Activated naive CD4-positive, alpha-beta T cell treated with anti-CD3 and anti-CD28 coated beads, Interleukin-2, amount 50 U/mL, for 24 hours (primary cell): ENCODE results near the gene NOC2L.
"Not testable (repeated sequence)": the region's sequence is repeated elsewhere in the genome, so short reads cannot be mapped to it uniquely, and the experiment has no call there.

Experiments used
- H3K27ac Mint-ChIP-seq: one replicate; pipeline ENCODE4 v1.8.0; 2021; ENCODE audit warnings: mild to moderate bottlenecking, mixed read lengths
- H3K27me3 Mint-ChIP-seq: one replicate; pipeline ENCODE4 v1.8.0; 2021; ENCODE audit warnings: mixed read lengths
- H3K36me3 Mint-ChIP-seq: one replicate; pipeline ENCODE4 v1.8.0; 2021; ENCODE audit warnings: mixed read lengths
- H3K4me1 Mint-ChIP-seq: one replicate; pipeline ENCODE4 v1.8.0; 2021; ENCODE audit warnings: mixed read lengths
- H3K4me3 Mint-ChIP-seq: one replicate; pipeline ENCODE4 v1.8.0; 2021; ENCODE audit warnings: mild to moderate bottlenecking, mixed read lengths
- H3K9me3 Mint-ChIP-seq: one replicate; pipeline ENCODE4 v1.8.0; 2021; ENCODE audit warnings: mixed read lengths

NOC2L gene

DNA sequence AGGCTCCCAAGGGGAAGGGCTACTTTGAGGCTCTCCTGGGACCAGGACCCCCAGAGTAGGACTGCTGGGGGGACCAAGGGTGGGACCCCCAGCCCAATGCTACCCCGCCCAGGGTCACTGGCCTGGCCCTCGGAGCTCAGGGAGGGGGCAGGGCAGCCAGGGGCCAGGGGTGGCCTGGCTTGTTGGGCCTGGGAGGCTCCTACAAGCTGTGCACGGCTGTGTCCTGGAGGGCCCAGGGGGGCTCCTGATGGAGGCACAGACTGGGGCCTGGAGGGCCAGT, 38.6 kb upstream of the NOC2L start:
- Mint-ChIP-seq H3K4me3 (no peak overlapping the region), H3K27me3 (peaks cover 4% of the 10 kb centered on the region), H3K27ac (no peak overlapping the region), H3K4me1 (peaks cover 9% of the 10 kb centered on the region), H3K36me3 (peaks cover under 1% of the 10 kb centered on the region), H3K9me3 (no peaks in the 10 kb centered on the region)

DNA sequence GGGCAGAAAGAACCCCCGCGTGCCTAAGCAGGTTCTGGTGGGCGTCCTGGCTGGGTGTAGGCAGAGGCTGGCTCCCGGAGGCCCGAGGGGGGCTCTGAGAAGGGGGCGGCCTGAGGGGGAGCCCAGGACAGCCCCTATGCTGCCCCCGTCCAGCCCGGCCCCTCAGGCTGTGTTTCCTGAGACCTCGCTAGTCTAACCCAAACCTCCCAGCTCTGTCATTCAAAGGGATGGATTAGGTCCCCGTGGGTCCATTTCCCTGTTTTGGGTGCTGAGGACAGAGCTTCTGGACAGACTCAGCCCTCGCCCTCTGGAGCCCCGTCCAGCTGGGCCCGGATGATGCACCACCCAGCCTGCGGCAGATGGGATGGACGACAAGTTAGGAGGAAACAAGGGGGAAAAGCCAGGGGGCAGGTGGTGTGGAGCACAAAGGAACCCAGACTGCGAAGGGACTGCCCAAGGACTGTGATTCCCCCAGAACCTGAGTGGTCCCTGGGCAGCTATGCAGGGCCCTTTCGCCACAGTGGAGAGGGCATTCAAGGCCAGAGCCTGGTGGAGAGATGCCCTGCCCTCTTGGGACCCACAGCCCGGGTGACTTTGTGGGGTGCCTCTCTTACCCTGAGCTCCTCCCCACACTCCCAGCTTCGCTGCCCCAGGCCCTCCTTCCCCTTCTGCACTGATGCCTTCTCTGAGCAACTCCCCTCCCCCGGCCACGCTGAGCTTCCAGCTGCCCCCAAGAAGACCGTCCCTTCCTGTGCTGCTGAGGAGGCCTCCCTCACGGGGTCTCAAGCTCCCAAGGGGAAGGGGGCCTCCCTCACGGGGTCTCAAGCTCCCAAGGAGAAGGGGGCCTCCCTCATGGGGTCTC, 38.0 kb upstream of the NOC2L start:
- peaks cover 13% of the 10 kb centered on the region for H3K4me1 Mint-ChIP-seq
- H3K27me3 Mint-ChIP-seq: peaks cover 4% of the 10 kb centered on the region
- no peak overlapping the region for H3K4me3 Mint-ChIP-seq
- no peaks in the 10 kb centered on the region for H3K9me3 Mint-ChIP-seq
- H3K27ac Mint-ChIP-seq: no peak overlapping the region
- peaks cover 2% of the 10 kb centered on the region for H3K36me3 Mint-ChIP-seq

DNA sequence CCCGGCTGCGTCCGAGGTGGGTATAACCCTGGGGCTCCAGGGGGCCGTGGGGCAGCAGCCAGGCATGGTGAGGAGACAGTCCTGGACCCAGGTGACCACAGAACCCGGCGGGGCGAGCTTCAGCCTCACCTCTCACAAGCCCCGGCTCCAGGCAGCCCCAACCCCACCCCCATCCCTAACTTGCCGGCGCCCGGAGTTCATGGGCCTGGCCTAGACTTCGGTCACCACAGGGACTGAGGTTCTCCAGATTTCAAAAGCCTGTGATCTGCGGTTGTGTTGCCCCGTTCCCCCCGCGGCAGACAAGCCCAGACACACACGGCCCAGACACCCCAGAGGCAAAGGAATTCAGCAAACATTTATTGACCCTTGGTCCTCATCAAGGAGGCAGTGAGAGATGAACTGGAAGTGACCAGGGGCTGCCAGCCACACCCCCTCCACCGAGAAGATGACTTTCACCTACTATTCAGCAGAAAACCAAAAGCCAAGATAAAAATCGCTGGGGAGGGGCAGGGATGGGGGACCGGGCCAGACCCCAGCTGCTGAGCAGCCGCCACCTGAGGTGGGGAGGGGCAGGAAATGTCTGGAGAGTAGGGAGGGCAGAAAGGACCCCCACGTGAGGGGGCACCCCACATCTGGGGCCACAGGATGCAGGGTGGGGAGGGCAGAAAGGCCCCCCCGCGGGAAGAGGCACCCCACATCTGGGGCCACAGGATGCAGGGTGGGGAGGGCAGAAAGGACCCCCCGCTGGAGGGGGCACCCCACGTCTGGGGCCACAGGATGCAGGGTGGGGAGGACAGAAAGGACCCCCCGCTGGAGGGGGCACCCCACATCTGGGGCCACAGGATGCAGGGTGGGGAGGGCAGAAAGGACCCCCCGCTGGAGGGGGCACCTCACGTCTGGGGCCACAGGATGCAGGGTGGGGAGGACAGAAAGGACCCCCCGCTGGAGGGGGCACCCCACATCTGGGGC, 36.9 kb upstream of the NOC2L start:
- peaks cover 14% of the 10 kb centered on the region for H3K4me1 Mint-ChIP-seq
- peaks cover 4% of the 10 kb centered on the region for H3K27me3 Mint-ChIP-seq
- H3K36me3 Mint-ChIP-seq: peaks cover 2% of the 10 kb centered on the region
- H3K9me3 Mint-ChIP-seq: no peaks in the 10 kb centered on the region
- peak overlapping the region; percentile 62 for H3K27ac Mint-ChIP-seq
- no peak overlapping the region for H3K4me3 Mint-ChIP-seq

DNA sequence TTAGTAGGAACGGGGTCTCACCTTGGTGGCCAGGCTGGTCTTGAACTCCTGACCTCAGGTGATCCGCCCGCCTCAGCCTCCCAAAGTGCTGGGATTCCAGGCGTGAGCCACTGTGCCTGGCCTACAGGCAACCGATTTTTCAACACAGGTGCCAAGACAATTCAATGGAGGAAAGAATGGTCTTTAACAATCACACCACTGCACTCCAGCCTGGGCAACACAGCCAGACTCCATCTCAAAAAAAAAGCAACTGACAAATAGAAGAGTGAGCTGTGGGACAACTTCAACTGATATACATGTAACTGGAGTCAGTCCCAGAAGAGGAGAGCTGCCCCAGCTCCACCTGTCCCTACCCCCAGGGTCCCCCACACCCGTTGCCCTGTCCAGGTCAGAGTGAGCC, 35.5 kb upstream of the NOC2L start:
- not testable (repeated sequence) for H3K27me3 Mint-ChIP-seq, H3K36me3 Mint-ChIP-seq, H3K9me3 Mint-ChIP-seq, H3K4me3 Mint-ChIP-seq
- Mint-ChIP-seq H3K27ac (peak overlapping the region; percentile 52), H3K4me1 (peaks cover 11% of the 10 kb centered on the region)

DNA sequence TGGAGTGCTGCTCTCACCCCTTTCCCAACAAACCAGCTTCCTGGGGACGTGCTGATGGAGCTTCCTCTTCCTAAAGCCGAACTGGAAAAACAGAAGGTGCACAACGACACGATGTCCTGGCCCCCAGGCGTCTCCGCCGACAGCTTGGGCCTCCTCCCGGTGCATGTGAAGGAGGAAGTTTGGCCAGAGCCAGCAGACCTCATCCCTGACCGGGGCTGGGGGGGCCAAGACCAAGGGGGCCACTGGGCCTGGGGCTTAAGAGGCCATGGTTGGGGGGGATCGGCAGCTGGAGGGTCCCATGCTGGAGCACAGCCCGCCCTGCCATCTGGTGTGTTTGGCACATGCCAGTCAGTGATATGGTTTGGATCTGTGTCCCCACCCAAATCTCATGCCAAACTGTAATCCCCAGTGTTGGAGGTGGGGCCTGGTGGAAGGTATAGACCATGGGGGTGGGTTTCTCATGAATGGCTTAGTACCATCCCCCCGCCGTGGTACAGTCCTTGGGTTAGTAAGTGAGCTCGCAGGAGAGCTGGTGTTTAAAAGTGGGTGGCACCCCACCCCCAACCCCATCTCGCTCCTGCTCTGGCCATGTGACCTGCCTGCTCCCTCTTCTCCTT, 34.4 kb upstream of the NOC2L start:
- peaks cover 4% of the 10 kb centered on the region for H3K27me3 Mint-ChIP-seq
- H3K9me3 Mint-ChIP-seq: no peaks in the 10 kb centered on the region
- peaks cover 11% of the 10 kb centered on the region for H3K4me1 Mint-ChIP-seq
- peaks cover 2% of the 10 kb centered on the region for H3K36me3 Mint-ChIP-seq
- H3K27ac Mint-ChIP-seq: no peak overlapping the region
- H3K4me3 Mint-ChIP-seq: no peak overlapping the region

DNA sequence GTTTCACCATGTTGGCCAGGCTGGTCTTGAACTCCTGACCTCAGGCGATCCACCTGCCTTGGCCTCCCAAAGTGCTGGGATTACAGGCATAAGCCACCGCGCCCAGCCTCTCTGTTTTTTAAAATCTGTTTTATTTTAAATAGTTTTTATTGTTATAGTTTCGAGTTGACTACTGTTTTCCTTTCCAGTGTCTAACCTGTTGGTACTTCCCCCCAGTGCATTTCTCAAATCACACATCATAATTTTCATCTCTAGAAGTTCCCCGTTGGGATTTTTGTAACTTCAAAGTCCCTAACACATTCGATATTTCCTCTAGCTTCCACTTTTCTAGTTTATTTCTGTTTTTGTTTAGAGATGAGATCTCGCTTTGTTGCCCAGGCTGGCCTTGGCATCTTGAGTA, 33.3 kb upstream of the NOC2L start:
- H3K27ac Mint-ChIP-seq: peak overlapping the region; percentile 82
- peaks cover 2% of the 10 kb centered on the region for H3K36me3 Mint-ChIP-seq
- H3K4me1 Mint-ChIP-seq: peaks cover 11% of the 10 kb centered on the region
- peaks cover 4% of the 10 kb centered on the region for H3K27me3 Mint-ChIP-seq
- H3K4me3 Mint-ChIP-seq: no peak overlapping the region
- H3K9me3 Mint-ChIP-seq: no peaks in the 10 kb centered on the region

DNA sequence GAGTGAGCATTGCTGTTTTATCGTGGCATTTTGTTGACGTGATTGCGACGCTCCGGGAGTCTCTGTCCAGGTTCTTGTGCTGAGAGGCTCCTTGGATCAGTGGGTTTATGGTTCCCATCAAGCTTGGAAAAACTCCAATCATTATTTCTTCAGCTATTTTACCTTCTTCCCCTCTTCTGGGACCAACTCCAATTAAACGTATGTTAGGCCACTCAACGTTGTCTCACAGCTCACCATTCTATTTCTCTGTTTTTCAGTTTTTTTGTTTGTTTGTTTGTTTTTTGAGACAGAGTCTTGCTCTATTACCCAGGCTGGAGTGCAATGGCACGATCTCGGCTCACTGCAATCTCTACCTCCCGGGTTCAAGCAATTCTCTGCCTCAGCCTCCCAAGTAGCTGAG, 32.8 kb upstream of the NOC2L start:
- Mint-ChIP-seq H3K4me1 (peaks cover 11% of the 10 kb centered on the region), H3K4me3 (no peak overlapping the region), H3K9me3 (no peaks in the 10 kb centered on the region), H3K27ac (no peak overlapping the region), H3K36me3 (peaks cover 2% of the 10 kb centered on the region), H3K27me3 (peaks cover 3% of the 10 kb centered on the region)

DNA sequence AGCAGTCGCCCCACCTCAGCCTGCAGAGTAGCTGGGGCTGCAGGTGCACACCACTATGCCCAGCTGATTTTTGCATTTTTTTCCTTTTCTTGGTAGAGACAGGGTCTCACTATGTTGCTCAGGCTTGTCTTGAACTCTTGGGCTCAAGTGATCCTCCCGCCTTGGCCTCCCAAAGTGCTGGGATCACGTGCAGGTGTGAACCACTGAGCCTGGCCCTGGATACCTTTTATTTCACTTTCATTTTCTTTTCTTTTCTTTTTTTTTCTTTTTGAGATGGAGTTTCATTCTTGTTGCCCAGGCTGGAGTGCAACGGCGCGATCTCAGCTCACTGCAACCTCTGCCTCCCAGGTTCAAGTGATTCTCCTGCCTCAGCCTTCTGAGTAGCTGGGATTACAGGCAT, 32.2 kb upstream of the NOC2L start:
- not testable (repeated sequence) for H3K27me3 Mint-ChIP-seq, H3K4me3 Mint-ChIP-seq, H3K27ac Mint-ChIP-seq, H3K36me3 Mint-ChIP-seq, H3K9me3 Mint-ChIP-seq
- H3K4me1 Mint-ChIP-seq: peaks cover 11% of the 10 kb centered on the region

DNA sequence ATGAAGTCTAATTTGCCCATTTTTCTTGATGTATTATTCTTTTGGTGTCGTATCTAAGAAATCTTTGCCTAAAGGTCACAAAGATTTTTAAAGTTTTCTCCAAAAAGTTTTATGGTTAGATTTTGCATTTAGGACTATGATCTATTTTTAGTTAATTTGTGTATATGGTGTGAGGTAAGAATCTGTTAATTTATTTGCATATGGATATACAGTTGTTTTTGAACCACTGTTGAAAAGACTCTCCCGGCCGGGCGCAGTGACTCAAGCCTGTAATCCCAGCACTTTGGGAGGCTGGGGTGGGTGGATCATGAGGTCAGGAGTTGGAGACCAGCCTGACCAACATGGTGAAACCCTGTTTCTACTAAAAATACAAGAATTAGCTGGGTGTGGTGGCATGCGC, 29.0 kb upstream of the NOC2L start:
- not testable (repeated sequence) for H3K9me3 Mint-ChIP-seq, H3K4me3 Mint-ChIP-seq, H3K27ac Mint-ChIP-seq, H3K4me1 Mint-ChIP-seq, H3K27me3 Mint-ChIP-seq, H3K36me3 Mint-ChIP-seq

DNA sequence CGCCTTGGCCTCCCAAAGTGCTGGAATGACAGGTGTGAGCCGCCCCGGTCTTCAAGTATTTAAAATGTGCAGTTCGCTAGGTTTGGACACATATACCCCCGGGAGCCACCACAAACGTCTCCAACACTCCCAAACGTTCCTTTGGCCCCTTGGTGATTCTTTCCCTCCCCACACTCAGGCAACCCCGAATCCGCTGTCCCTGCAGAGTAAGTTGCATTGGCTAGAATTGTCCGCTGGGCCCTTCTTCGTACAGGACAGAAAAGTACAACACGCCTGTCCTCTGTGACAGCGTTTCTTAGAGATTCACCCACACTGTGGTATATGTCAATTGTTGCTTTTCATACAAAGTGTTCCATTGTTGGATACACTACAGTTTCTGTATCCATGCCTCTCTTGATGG, 26.1 kb upstream of the NOC2L start:
- Mint-ChIP-seq H3K27me3 (peaks cover 7% of the 10 kb centered on the region), H3K27ac (no peak overlapping the region), H3K9me3 (no peaks in the 10 kb centered on the region)

DNA sequence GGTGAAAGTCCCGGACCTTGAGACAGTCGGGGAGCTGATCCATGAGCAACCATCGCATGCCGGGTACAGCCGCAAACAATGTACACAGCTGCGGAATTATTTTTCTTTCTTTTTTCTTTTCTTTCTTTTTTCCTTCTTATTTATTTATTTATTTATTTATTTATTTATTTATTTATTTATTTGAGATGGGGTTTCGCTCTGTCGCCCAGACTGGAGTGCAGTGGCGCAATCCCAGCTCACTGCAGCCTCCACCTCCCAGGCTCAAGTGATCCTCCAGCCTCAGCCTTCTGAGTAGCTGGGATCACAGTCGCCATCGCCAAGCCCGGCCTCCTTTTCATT, 25.4 kb upstream of the NOC2L start:
- H3K4me1 Mint-ChIP-seq: no peaks in the 10 kb centered on the region
- peaks cover 7% of the 10 kb centered on the region for H3K27me3 Mint-ChIP-seq
- H3K36me3 Mint-ChIP-seq: no peaks in the 10 kb centered on the region
- no peak overlapping the region for H3K27ac Mint-ChIP-seq
- no peaks in the 10 kb centered on the region for H3K9me3 Mint-ChIP-seq
- H3K4me3 Mint-ChIP-seq: no peak overlapping the region

More for the DNA sequence above, 26.1 kb upstream of the NOC2L start:
- Mint-ChIP-seq H3K36me3 (no peaks in the 10 kb centered on the region), H3K4me1 (no peaks in the 10 kb centered on the region), H3K4me3 (no peak overlapping the region)

DNA sequence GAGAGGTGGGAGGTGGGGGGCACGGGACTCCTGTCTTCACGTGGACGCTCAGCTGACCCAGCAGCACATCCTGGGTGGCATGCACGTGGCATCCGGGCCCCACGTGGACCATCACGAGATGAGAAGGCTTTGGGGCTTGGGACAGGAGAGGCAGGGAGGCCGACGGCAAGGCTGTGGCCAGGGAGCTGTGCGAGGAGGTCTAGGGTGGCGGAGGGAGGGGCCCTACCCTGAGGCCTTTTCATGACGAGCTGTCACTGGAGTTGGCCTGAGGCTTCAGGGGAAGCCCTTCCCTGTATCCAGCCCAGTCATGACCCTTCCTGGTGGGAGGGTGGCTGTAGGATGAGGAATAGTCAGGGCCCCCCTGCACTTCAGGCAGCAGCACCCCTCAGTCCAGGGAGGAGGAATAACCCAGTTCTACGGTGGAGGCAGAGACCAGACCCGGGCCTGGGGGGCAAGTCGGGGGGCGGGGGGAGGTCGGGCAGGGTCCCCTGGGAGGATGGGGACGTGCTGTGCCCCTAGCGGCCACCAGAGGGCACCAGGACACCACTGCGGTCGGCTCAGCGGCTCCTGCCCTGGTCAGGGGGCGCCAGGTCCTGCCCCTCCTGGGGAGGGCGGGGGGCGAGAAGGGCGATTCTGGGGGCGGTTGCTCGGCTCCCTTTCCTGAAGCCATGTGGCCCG, 24.9 kb upstream of the NOC2L start:
- no peak overlapping the region for H3K4me3 Mint-ChIP-seq
- no peaks in the 10 kb centered on the region for H3K4me1 Mint-ChIP-seq
- no peak overlapping the region for H3K27ac Mint-ChIP-seq
- H3K9me3 Mint-ChIP-seq: no peaks in the 10 kb centered on the region
- no peaks in the 10 kb centered on the region for H3K36me3 Mint-ChIP-seq
- peaks cover 7% of the 10 kb centered on the region for H3K27me3 Mint-ChIP-seq

DNA sequence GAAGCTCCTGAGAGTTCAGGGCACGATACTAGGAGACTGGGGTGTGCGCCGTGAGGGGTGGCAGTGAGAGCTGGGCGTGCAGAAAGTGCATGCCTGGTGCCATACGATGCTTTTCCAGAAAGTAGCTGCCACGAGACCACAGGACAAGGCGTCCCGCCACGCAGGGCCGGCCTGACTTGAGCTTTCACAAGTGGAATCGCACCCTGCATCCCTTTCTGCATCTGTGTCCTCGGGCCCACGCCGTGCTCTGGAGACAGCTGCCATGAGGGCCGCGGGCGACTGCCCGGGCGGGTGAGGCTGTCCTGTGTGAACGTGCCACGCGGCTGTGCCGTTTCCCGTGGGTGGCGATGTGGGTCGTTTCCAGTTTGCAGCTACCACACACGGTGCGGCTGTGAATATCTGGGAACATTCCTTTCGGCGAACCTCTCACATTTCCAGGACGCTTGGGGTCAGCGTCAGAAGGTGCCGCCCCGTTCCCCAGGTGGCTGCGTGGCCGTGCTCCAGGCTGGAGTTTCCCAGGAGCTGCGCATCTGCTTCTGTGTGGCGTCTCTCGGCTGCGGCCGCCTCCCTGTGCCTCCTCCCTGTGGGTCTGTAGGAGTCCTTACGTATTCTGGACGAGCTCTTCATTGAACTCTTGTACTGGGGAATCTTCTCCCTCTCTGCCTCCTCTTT, 23.8 kb upstream of the NOC2L start:
- Mint-ChIP-seq H3K4me1 (no peaks in the 10 kb centered on the region), H3K27me3 (peaks cover 7% of the 10 kb centered on the region), H3K36me3 (no peaks in the 10 kb centered on the region), H3K9me3 (no peaks in the 10 kb centered on the region), H3K27ac (no peak overlapping the region), H3K4me3 (no peak overlapping the region)

DNA sequence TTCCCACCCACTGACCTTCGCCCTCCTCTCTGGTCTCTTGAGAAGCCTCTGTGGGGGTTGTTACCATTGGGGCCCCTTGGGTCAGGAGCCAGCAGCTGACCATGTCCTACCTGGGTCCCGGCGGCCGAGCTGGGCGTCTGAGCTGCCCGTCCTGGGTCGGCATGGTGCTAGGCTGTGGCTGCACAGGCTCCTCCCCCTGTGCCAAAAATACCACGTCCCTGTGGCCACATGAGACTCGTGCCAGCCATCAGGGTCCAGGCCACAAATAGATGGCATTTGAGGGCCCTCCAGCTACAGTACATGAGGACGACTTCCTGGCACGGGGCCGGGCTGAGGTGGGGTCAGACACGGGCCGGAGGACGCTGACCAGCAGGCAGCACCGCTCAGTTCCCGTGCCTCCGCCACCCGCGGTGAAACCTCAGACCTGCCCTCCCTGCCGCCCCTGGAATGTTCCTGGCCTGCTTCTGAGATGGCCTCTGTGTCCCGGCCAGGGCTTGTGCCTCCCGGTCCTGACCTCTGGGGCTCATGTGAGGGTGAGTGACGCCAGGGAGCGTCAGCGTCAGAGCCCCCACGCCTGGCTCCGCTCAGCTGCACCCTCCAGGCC, 23.0 kb upstream of the NOC2L start, which contains the start of gene PERM1:
PERM1 (minus strand) TSS at position 139 of the 604 bp plus-strand sequence. CDS start 1,064 bp downstream, outside the sequence.
- no peaks in the 10 kb centered on the region for H3K36me3 Mint-ChIP-seq
- H3K27me3 Mint-ChIP-seq: peaks cover 7% of the 10 kb centered on the region
- H3K9me3 Mint-ChIP-seq: no peaks in the 10 kb centered on the region

More for the DNA sequence above, 23.0 kb upstream of the NOC2L start, which contains the start of gene PERM1:
- no peak within 1 kb of the TSS for H3K4me3 Mint-ChIP-seq
- no peaks in the 10 kb centered on the region for H3K4me1 Mint-ChIP-seq
- H3K27ac Mint-ChIP-seq: no peak within 1 kb of the TSS
